Esophagus squamous epithelium (tissue), 5 donors: ENCODE results near the gene GJA5. TPM values are rescaled to one million over a fixed set of nuclear protein-coding genes. Genes with fewer than 3 reads are reported as not detected.

Experiments used
- DNase-seq: peaks from one replicate; lab custom pipeline; 2025; lab: John Stamatoyannopoulos, UW
- H3K27ac ChIP-seq, 4 donors: fragments of 200-600 bp; sonication (generic); one replicate each; pipeline ENCODE4 v1.5.1; 2016 to 2019; ENCODE audit warnings: mild to moderate bottlenecking in 1 of 4
- H3K27me3 ChIP-seq, 4 donors: fragments of 200-600 bp; sonication (generic); 1 replicate in 3 of 4; 2 replicates in 1 of 4; pipeline versions ENCODE4 v1.5.1 to v1.6.0; 2017 to 2021; ENCODE audit warnings: antibody characterized with exemption in 1 of 4
- H3K36me3 ChIP-seq, 3 donors: fragments of 200-600 bp; sonication (generic); one replicate each; pipeline ENCODE4 v1.5.1; 2016 to 2019
- H3K4me1 ChIP-seq, 3 donors: fragments of 200-600 bp; sonication (generic); one replicate each; pipeline ENCODE4 v1.5.1; 2017 to 2019
- H3K4me3 ChIP-seq, 4 donors: fragments of 200-600 bp; sonication (generic); 1 replicate in 3 of 4; 2 replicates in 1 of 4; pipeline ENCODE4 v1.5.1; 2016 to 2019; ENCODE audit warnings: mild to moderate bottlenecking in 2 of 4, moderate library complexity in 1 of 4
- H3K9me3 ChIP-seq, 3 donors: fragments of 200-600 bp; sonication (generic); one replicate each; pipeline ENCODE4 v1.5.1; 2016 to 2019
- CTCF ChIP-seq, 6 experiments: fragments of 450-650 bp in 4 of 6; fragments of 200-600 bp in 2 of 6; sonication (generic) in 2 of 6; IDR thresholded peaks; one replicate each; pipeline ENCODE4 v1.5.1; 2016 to 2019; ENCODE audit warnings: antibody characterized with exemption in 6 of 6, mild to moderate bottlenecking in 4 of 6, moderate library complexity in 4 of 6
- POLR2A ChIP-seq, 4 donors: fragments of 450-650 bp; IDR thresholded peaks; one replicate each; pipeline ENCODE4 v1.6.1; 2017; ENCODE audit warnings: antibody characterized with exemption in 4 of 4, mild to moderate bottlenecking in 4 of 4, moderate library complexity in 3 of 4
- WGBS, 2 donors: methylation state at CpG; one replicate each; pipeline ENCODE4 v1.1.5; 2018; 5-methylcytosine and 5-hydroxymethylcytosine counted together
- intact Hi-C: fragments of 100-400 bp; cut with DNase I; formaldehyde crosslinking; loops from one replicate; pipeline ENCODE4 v1.15.0; 2022
- total RNA-seq, 4 donors: library from RNA; depleted of rRNA; stranded (reverse); fragments of >200 nt; gene quantifications; one replicate each; pipeline ENCODE4 v1.1.0, GENCODE V29; 2016
- donor health status: DM: yes; HTN: yes; CAD: no.

GJA5 gene
- total RNA-seq, 4 donors from 2014 or later, result 0.38 to 5.7 (median 3.2) TPM

GRCh38 chr1:147786536-147786935, 26.1 kb upstream of the GJA5 start:
- Histone ChIP-seq H3K36me3 (no peaks in the 10 kb centered on the region), H3K9me3 (no peaks in the 10 kb centered on the region), H3K27me3 (peaks cover 0 to 25% (median 0%) of the 10 kb centered on the region in 4 donors), H3K4me1 (no peaks in the 10 kb centered on the region), H3K4me3 (no peak overlapping the region), H3K27ac (no peak overlapping the region)
- intact Hi-C loops, result no loop called here
- TF ChIP-seq CTCF (IDR thresholded peaks at IDR 0.05), result no peak
- no peak for TF ChIP-seq POLR2A (IDR thresholded peaks at IDR 0.05)
- WGBS, 2 donors, result 47 to 58% methylated on average over 3 of the region's 3 CpGs
- DNase-seq, result no peak

GRCh38 chr1:147785794-147786506, 25.5 kb upstream of the GJA5 start:
- 86 to 87% methylated on average over 7 of the region's 7 CpGs for WGBS, 2 donors
- intact Hi-C loops, result no loop called here
- no peaks in the 10 kb centered on the region for H3K9me3 ChIP-seq
- H3K27ac ChIP-seq, result no peak overlapping the region
- H3K4me1 ChIP-seq, result no peaks in the 10 kb centered on the region
- peaks cover 0 to 26% (median 0%) of the 10 kb centered on the region in 4 donors for H3K27me3 ChIP-seq
- no peak for TF ChIP-seq CTCF (IDR thresholded peaks at IDR 0.05)
- TF ChIP-seq POLR2A (IDR thresholded peaks at IDR 0.05), result no peak
- no peak for DNase-seq
- no peaks in the 10 kb centered on the region for H3K36me3 ChIP-seq
- no peak overlapping the region for H3K4me3 ChIP-seq

GRCh38 chr1:147784941-147785340, 24.5 kb upstream of the GJA5 start:
- no peaks in the 10 kb centered on the region for H3K9me3 ChIP-seq
- intact Hi-C loops, result no loop called here
- TF ChIP-seq POLR2A (IDR thresholded peaks at IDR 0.05), result no peak
- no peak for TF ChIP-seq CTCF (IDR thresholded peaks at IDR 0.05)
- H3K4me1 ChIP-seq, result no peaks in the 10 kb centered on the region
- 82 to 92% methylated on average over 1 of the region's 1 CpG for WGBS, 2 donors
- peaks cover 0 to 26% (median 0%) of the 10 kb centered on the region in 4 donors for H3K27me3 ChIP-seq
- H3K36me3 ChIP-seq, result no peaks in the 10 kb centered on the region
- DNase-seq, result no peak
- no peak overlapping the region for H3K4me3 ChIP-seq
- H3K27ac ChIP-seq, result no peak overlapping the region

GRCh38 chr1:147781056-147781471, 20.7 kb upstream of the GJA5 start:
- H3K27ac ChIP-seq, result no peak overlapping the region
- DNase-seq, result no peak
- H3K27me3 ChIP-seq, result peaks cover 0 to 23% (median 0%) of the 10 kb centered on the region in 4 donors
- WGBS, 2 donors, result 32 to 60% methylated on average over 3 of the region's 3 CpGs
- no peak overlapping the region for H3K4me3 ChIP-seq
- no peaks in the 10 kb centered on the region for H3K4me1 ChIP-seq
- intact Hi-C loops, result no loop called here
- no peak for TF ChIP-seq CTCF (IDR thresholded peaks at IDR 0.05)
- TF ChIP-seq POLR2A (IDR thresholded peaks at IDR 0.05), result no peak
- H3K9me3 ChIP-seq, result no peaks in the 10 kb centered on the region
- no peaks in the 10 kb centered on the region for H3K36me3 ChIP-seq

GRCh38 chr1:147777694-147778093, 17.3 kb upstream of the GJA5 start:
- no peak overlapping the region for H3K4me3 ChIP-seq
- H3K27me3 ChIP-seq, result peaks cover 0 to 36% (median 0%) of the 10 kb centered on the region in 4 donors
- TF ChIP-seq POLR2A (IDR thresholded peaks at IDR 0.05) (no peak), CTCF (IDR thresholded peaks at IDR 0.05) (no peak)
- H3K9me3 ChIP-seq, result no peaks in the 10 kb centered on the region
- WGBS, 2 donors, result 72% methylated on average over 5 of the region's 5 CpGs
- H3K4me1 ChIP-seq, result no peaks in the 10 kb centered on the region
- intact Hi-C loops, result no loop called here
- no peak overlapping the region for H3K27ac ChIP-seq
- no peaks in the 10 kb centered on the region for H3K36me3 ChIP-seq
- no peak for DNase-seq
